Adrenal gland (tissue), 12 donors: Measurements from ENCODE around the gene PSMB1. TPM values are rescaled to one million over a fixed set of nuclear protein-coding genes. Genes with fewer than 3 reads are reported as not detected.

Experiments
- DNase-seq, 7 donors: peaks; one replicate each; pipeline ENCODE4 v3.0.0-alpha.2; 2019 to 2020
- H3K27ac ChIP-seq, 5 donors: fragments of 200-600 bp; sonication (generic) in 4 of 5; 1 replicate in 3 of 5; 2 replicates in 2 of 5; pipeline versions ENCODE4 v1.5.1 to v1.8.0; 2016 to 2020; ENCODE audit warnings: mild to moderate bottlenecking in 1 of 5
- H3K27me3 ChIP-seq: fragments of 200-600 bp; 2 replicates; pipeline ENCODE4 v1.8.0; 2021
- H3K36me3 ChIP-seq, 2 donors: fragments of 200-600 bp; replicated peaks in 1 of 2; 1 replicate in 1 of 2; 2 replicates in 1 of 2; pipeline versions ENCODE4 v1.5.1 to v1.8.0; 2018 to 2022
- H3K4me1 ChIP-seq, 2 donors: fragments of 200-600 bp; replicated peaks in 1 of 2; 1 replicate in 1 of 2; 2 replicates in 1 of 2; pipeline versions ENCODE4 v1.5.1 to v1.8.0; 2018 to 2021
- H3K4me3 ChIP-seq, 4 donors: fragments of 200-600 bp; sonication (generic) in 3 of 4; one replicate each; pipeline ENCODE4 v1.5.1; 2016 to 2018
- H3K9me3 ChIP-seq, 3 donors: fragments of 200-600 bp; sonication (generic) in 1 of 3; replicated peaks in 1 of 3; 1 replicate in 2 of 3; 2 replicates in 1 of 3; pipeline versions ENCODE4 v1.5.1 to v1.8.0; 2016 to 2021
- CTCF ChIP-seq, 6 experiments: fragments of 450-650 bp in 4 of 6; fragments of 200-600 bp in 2 of 6; sonication (generic) in 1 of 6; IDR thresholded peaks; 1 replicate in 5 of 6; 2 replicates in 1 of 6; pipeline versions ENCODE4 v1.5.1 to v1.8.0; 2016 to 2021; ENCODE audit warnings: antibody characterized with exemption in 6 of 6, mild to moderate bottlenecking in 2 of 6, moderate library complexity in 1 of 6
- POLR2A ChIP-seq, 2 donors: fragments of 450-650 bp; IDR thresholded peaks; one replicate each; pipeline ENCODE4 v1.6.1; 2017; ENCODE audit warnings: antibody characterized with exemption in 2 of 2, mild to moderate bottlenecking in 2 of 2, moderate library complexity in 1 of 2
- WGBS, 4 donors: extraction: QIAGEN DNeasy Blood & Tissue Kit in 2 of 4; methylation state at CpG; one replicate each; pipeline versions ENCODE4 v1.1.5 to v1.1.7; 2013 to 2017; 5-methylcytosine and 5-hydroxymethylcytosine counted together
- intact Hi-C, 2 donors: fragments of 100-400 bp; cut with DNase I; formaldehyde crosslinking; loops; one replicate each; pipeline versions ENCODE4 v1.14.1 to v1.15.0; 2022 to 2023
- polyA plus RNA-seq, 3 donors: library from polyadenylated mRNA; stranded (reverse); fragments of 200-250 nt in 2 of 3; fragments of 350-450 nt in 1 of 3; fragmentation: Illumina TruSeq in 1 of 3; extraction: RNeasy Lipid Tissue Mini Kit (QIAGEN cat#74804) in 1 of 3; gene quantifications; one replicate each; pipeline ENCODE4 v1.2.3, GENCODE V29; 2013 to 2014
- total RNA-seq, 9 donors: library from RNA; depleted of rRNA in 4 of 9; stranded (reverse); fragments of >200 nt in 4 of 9; fragments of 120-200 nt in 1 of 9; fragmentation: NEBNext Ultra II Directional in 1 of 9; extraction: Animal tissue kit (Norgen Biotek cat#: 25700) in 1 of 9; gene quantifications; one replicate each; pipeline versions ENCODE4 v1.1.0 to v1.2.4, GENCODE V29; 2013 to 2023
- donor health status: healthy with polysubstance abuse.
- donor health status: Bipolar disorder and iron deficiency.
- donor health status: DM: yes; HTN: yes; CAD: no.
- donor health status: DM: no; HTN: no; CAD: no.
- donor health status: DM: no; HTN: no; CAD: no.
- donor health status: DM: yes; HTN: yes; CAD: no.

Gene PSMB1
- total and polyA plus RNA-seq, 12 donors, result 129 to 442 (median 191) TPM

DNA sequence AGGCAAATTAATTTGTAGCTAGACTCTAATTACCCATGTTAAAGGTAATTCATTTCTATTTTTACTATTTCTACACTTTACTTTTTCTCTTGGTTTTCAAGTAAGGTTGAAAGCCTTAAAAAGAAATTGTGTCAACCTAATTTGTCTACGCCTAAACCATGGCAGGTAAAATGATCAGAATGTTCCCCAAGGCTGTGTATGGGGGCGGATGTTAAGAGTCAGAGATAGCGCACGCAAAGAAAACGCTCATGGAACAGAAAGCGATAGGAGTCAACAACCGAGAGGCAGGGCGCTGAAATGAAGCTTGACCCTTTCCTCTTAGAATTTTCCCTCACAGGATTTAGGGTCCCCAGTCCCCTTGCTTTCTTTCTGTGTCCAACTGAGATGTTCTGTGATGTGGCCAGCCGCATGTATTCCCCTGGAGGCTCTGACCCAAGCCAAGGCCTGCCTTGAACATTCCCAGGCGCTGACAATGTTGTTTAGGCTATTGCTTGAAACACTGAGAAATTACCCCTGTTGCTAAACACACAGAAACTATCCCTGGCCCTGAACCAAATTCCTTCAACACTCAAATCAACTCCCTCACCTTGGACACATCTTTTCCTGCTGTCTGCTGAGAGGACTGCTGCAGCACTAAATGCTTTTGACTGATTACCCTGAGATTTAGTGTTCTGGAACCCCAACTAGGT lies 10.9 kb downstream of the PSMB1 start:
- H3K36me3 ChIP-seq, result peaks cover 0 to 92% of the 10 kb centered on the region in 2 donors
- DNase-seq, result peak in 1 of 7 donors; percentile 8
- intact Hi-C loops, result no loop called here

DNA sequence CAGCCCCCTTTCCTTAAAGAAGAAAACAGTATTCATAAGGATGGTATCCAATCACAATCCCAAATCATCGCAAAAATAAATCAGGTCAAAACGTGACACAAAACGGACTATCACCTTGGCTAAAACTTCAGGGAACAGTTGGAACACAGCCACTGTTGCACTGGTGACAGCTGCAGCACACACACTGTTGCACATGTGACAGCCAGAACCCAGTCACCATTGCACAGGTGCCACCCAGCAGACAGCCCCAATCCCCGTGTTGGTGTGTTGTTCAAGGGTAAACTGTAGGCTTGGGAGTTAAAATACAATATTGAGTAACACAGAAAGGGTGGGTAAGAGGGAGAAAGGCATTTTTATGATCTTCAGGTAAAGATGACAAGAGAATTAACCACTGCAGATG lies 15.8 kb downstream of the PSMB1 start:
- H3K27me3 ChIP-seq, result no peaks in the 10 kb centered on the region
- no peaks in the 10 kb centered on the region for H3K9me3 ChIP-seq
- peaks cover 0 to 11% of the 10 kb centered on the region in 2 donors for H3K4me1 ChIP-seq
- H3K36me3 ChIP-seq, result peaks cover 0 to 92% of the 10 kb centered on the region in 2 donors
- intact Hi-C loops, result loop anchor here in 1 of 2 donors (10.0 kb wide), 1 partner anchor 703 kb away; no protein-coding TSS in a partner anchor
- TF ChIP-seq CTCF (IDR thresholded peaks at IDR 0.05) (no peak), POLR2A (IDR thresholded peaks at IDR 0.05) (no peak)
- no peak for DNase-seq
- H3K27ac ChIP-seq, result no peak overlapping the region
- 74 to 82% (median 78%) methylated on average over 4 of the region's 4 CpGs for WGBS, 4 donors
- H3K4me3 ChIP-seq, result no peak overlapping the region

More for the DNA sequence above, 10.9 kb downstream of the PSMB1 start:
- no peaks in the 10 kb centered on the region for H3K9me3 ChIP-seq
- WGBS, 4 donors, result 86 to 95% (median 88%) methylated on average over 10 of the region's 10 CpGs
- no peak overlapping the region for H3K27ac ChIP-seq
- H3K27me3 ChIP-seq, result no peaks in the 10 kb centered on the region
- TF ChIP-seq POLR2A (IDR thresholded peaks at IDR 0.05) (no peak), CTCF (IDR thresholded peaks at IDR 0.05) (no peak)
- no peak overlapping the region for H3K4me3 ChIP-seq
- peaks cover 0 to 11% of the 10 kb centered on the region in 2 donors for H3K4me1 ChIP-seq

- no peak overlapping the region for H3K27ac ChIP-seq
- H3K9me3 ChIP-seq, result no peaks in the 10 kb centered on the region
- no peaks in the 10 kb centered on the region for H3K27me3 ChIP-seq
- H3K36me3 ChIP-seq, result peaks cover 0 to 85% of the 10 kb centered on the region in 2 donors
- 82 to 92% (median 89%) methylated on average over 5 of the region's 5 CpGs for WGBS, 4 donors
- DNase-seq, result no peak
- H3K4me3 ChIP-seq, result no peak overlapping the region
- intact Hi-C loops, result loop anchor here in 1 of 2 donors (10.0 kb wide), 1 partner anchor 702 kb away; no protein-coding TSS in a partner anchor
- peaks cover 0 to 7% of the 10 kb centered on the region in 2 donors for H3K4me1 ChIP-seq
- no peak for TF ChIP-seq CTCF (IDR thresholded peaks at IDR 0.05)
- no peak for TF ChIP-seq POLR2A (IDR thresholded peaks at IDR 0.05)
These were observed 16.4 kb downstream of the PSMB1 start for GRCh38 chr6:170536671-170537070.

GRCh38 chr6:170535004-170535403 lies 18.1 kb downstream of the PSMB1 start:
- no peak for DNase-seq
- Histone ChIP-seq H3K27ac (no peak overlapping the region), H3K9me3 (no peaks in the 10 kb centered on the region), H3K4me1 (no peaks in the 10 kb centered on the region), H3K27me3 (no peaks in the 10 kb centered on the region), H3K4me3 (no peak overlapping the region), H3K36me3 (peaks cover 0 to 73% of the 10 kb centered on the region in 2 donors)
- TF ChIP-seq POLR2A (IDR thresholded peaks at IDR 0.05) (no peak), CTCF (IDR thresholded peaks at IDR 0.05) (no peak)
- intact Hi-C loops, result loop anchor here in 1 of 2 donors (10.0 kb wide), 1 partner anchor 700 kb away; no protein-coding TSS in a partner anchor
- 87 to 93% (median 90%) methylated on average over 5 of the region's 5 CpGs for WGBS, 4 donors
